Measurements from ENCODE around the gene AXIN1.
"Not testable (repeated sequence)": the region's sequence is repeated elsewhere in the genome, so short reads cannot be mapped to it uniquely, and the experiment has no call there.

The AXIN1 gene

GRCh38 chr16:345772-346171 lies 6.8 kb downstream of the AXIN1 start:
- TF ChIP-seq CTCF (conservative IDR thresholded peaks at IDR 0.05; ENCODE audit: low read length): no peak
- DNase-seq (ENCODE audit: low read depth): no peak
- H3K4me3 ChIP-seq (ENCODE audit: low read length): no peak overlapping the region

DNA sequence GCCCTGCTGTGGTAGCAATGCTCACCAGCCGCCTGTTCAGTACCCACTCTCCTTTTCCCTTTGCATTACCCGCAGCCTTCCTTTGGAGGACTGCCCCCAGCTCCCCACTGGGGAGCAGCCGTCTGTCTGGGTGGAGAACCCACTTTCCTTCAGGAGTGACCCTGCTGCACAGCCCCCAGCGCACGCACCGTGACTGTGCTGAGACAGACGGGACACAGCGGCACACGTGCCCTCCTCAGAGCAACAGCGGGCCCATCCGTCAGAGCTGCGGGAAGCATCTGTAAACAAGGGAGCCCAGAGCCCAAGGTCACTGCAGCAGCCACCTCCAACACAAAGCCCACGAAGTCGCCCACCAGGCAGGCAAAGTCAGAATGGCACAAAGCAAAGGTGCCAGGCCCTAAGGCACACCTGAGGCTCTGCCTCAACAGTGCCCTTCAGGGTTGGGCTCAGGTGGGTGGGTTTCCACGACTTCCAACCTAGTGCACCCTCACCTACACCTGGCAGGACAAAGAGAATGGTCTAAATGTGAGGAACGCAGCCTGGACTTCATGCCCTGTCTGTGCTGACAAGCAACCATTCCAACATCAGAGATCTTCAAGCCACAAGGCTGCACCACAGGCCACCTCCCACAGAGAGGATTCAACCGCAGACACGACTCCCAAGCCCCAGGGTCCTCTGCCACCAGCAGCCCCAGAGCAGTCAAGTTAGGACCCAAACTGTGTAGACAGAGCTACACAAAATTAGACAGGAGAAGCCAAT lies 9.9 kb downstream of the AXIN1 start:
- no peak for DNase-seq (ENCODE audit: low read depth)
- TF ChIP-seq CTCF (conservative IDR thresholded peaks at IDR 0.05; ENCODE audit: low read length): no peak
- no peak overlapping the region for H3K4me3 ChIP-seq (ENCODE audit: low read length)

- not testable (repeated sequence) for H3K4me3 ChIP-seq (ENCODE audit: low read length); DNase-seq (ENCODE audit: low read depth)
These were observed 10.6 kb downstream of the AXIN1 start for GRCh38 chr16:341974-342336.

DNA sequence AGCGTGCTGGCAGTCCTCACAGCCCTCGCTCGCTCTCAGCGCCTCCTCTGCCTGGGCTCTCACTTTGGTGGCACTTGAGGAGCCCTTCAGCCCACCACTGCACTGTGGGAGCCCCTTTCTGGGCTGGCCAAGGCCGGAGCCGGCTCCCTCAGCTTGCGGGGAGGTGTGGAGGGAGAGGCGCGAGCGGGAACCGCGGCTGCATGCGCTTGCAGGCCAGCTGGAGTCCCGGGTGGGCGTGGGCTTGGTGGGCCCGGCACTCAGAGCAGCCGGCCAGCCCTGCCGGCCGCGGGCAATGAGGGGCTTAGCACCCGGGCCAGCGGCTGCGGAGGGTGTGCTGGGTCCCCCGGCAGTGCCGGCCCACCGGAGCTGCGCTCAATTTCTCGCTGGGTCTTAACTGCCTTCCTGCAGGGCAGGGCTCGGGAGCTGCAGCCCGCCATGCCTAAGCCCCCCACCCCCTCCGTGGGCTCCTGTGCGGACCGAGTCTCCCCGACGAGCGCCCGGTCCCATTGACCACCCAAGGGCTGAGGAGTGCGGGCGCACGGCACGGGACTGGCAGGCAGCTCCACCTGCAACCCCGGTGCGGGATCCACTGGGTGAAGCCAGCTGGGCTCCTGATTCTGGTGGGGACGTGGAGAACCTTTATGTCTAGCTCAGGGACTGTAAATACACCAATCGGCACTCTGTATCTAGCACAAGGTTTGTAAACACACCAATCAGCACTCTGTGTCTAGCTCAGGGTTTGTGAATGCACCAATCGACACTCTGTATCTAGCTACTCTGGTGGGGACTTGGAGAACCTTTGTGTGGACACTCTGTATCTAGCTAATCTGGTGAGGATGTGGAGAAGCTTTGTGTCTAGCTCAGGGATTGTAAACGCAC lies 11.2 kb downstream of the AXIN1 start:
- H3K4me3 ChIP-seq (ENCODE audit: low read length); DNase-seq (ENCODE audit: low read depth): not testable (repeated sequence)

GRCh38 chr16:340370-341091 lies 12.0 kb downstream of the AXIN1 start:
- TF ChIP-seq CTCF (conservative IDR thresholded peaks at IDR 0.05; ENCODE audit: low read length): no peak
- H3K4me3 ChIP-seq (ENCODE audit: low read length): no peak overlapping the region
- DNase-seq (ENCODE audit: low read depth): no peak

GRCh38 chr16:339680-340079 lies 12.8 kb downstream of the AXIN1 start:
- no peak overlapping the region for H3K4me3 ChIP-seq (ENCODE audit: low read length)
- DNase-seq (ENCODE audit: low read depth): no peak
- TF ChIP-seq CTCF (conservative IDR thresholded peaks at IDR 0.05; ENCODE audit: low read length): no peak

GRCh38 chr16:337975-338575 lies 14.4 kb downstream of the AXIN1 start:
- TF ChIP-seq CTCF (conservative IDR thresholded peaks at IDR 0.05; ENCODE audit: low read length): no peak
- DNase-seq (ENCODE audit: low read depth): no peak
- H3K4me3 ChIP-seq (ENCODE audit: low read length): no peak overlapping the region
